NCI-H2227 treated with DMSO at 0.1 percent for 48 hours (cell line): ENCODE results near the gene NPB.

Source experiments
- DNase-seq: peaks from one replicate; lab custom pipeline; 2025; lab: John Stamatoyannopoulos, UW

The NPB gene

GRCh38 chr17:81902023-81902652, at the start of gene NPB:
Gene NPB (plus strand): TSS chr17:81902238. CDS start chr17:81902278, 40 bp downstream.
- no peak for DNase-seq

- DNase-seq, result no peak
Measured at GRCh38 chr17:81854974-81855774, 46.9 kb upstream of the NPB start.

- no peak for DNase-seq
Measured at GRCh38 chr17:81858170-81858966, 43.7 kb upstream of the NPB start.

DNA sequence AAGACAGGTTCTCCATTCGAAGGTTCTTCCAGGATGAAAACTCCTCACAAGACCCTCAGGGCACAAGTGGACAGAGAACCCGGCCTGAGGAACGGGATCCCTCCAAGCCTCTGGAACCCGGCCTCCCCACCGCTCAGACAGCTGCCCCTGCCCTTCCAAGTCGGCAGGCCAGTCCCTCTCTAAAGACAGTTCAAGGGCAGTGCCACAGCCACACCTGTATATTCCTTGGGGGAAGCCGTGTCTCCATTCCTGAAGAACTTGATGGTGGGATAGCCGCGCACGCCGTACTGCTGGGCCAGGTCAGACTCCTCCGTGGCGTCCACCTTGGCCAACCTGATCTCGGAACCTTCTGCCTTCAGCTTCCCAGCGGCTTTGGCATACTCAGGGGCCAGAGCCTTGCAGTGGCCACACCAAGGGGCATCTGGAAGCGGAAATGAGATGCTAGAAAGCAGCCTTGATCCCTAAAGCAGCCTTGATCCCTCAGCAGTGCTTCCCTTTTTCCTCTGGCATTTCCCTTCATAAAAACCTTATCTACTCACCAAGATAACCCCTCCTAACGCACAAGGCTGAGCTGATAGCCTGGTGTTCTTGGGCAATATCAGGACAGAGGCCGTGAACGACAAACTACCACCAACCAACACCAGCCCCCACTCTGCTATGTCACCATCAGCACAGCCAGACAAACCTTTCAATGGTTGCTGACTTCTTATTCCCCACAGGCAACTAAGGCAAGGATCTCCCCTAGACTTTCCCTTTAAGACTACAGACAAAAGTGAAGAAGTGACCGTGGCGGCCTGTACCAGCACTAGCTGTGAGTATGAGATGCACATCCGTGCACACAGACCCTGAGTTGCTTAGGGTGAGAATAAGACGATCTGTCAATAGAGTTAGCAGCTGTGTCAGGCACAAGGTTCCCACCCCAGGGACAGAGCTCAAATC, 42.8 kb upstream of the NPB start:
- no peak for DNase-seq

DNA sequence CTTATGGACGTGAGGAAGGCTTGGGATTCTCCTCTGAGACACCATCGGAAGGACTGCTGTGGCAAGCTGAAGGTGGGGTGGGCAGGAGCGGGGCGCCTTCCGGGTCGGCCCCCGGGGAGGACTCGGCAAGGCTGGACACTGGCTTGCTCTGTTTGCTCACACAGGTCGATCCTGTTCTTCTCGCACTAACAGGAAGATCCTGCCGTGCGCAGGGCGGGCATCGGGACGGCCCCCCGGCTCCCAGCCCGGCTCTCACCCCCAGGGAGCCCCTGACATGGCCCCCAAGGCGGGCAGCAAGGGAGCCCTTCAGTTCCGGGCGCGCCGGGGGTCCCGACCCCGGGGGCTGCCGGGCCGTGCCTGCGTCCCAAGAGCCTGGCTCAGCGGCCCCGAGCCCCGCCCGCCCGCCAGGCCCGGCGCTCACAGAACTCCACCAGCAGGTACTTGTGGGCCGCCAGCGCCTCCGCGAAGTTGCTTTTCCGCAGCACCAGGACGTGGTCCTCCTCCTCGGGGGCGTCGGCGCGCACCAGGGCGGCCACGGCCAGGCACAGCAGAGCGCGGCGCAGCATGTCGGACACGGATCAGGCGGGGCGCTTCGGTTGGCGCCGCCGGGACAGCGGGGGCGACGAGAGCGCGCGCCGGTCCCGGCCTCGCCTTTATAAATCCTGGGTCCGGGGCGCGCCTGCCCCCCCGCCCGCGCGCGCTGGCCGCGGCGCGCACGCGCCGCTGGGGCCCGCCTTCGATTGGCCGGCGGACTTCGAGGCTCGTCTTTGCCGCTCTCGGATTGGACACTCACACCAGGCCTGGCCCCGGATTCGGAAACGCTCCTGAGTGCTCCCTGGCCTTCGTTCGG, 41.9 kb upstream of the NPB start, which contains the start of gene P4HB:
TSS of gene P4HB (minus strand) at position 630 of the 850 bp plus-strand sequence. CDS start at position 566, 64 bp downstream.
- no peak for DNase-seq

DNA sequence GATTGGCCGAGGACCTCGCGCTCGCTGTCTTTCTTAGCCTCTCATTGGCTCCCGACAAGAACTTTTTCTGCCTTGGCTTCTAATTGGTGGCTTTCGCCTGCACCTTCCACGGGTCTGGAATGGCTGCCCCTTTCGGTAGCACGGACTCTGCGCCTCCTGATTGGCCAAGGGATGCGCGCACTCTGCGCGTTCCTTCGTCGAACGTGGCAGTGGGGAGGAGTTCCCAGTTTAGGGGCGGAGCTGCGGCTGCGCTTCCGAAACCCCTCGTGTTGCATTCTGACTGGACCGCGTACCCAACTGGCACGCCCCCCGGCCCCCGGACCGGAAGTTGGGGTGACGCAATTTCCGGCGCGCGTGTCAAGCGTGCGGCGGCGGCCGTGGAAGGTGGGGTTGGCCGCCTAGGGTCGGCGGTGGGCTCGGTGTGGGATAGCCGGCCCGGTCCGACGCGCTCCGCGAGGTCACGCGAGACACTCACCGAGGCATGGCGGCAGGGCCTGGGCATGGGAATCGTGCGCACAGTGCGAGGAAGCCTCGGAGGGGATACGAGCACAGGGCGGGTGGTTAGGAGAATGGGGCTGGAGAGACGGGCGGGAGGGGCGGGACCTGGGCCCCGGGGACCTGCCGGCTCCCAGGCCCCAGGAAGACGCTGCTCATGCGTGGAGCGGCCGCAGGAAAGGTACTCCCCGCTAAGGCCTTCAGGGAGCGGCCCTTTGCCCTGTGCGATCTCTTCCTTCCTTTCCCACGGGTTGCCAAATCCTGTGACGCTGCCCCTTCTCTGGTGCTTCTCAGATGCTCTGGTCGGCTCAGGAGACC, 41.1 kb upstream of the NPB start:
- DNase-seq, result peak; percentile 99

DNA sequence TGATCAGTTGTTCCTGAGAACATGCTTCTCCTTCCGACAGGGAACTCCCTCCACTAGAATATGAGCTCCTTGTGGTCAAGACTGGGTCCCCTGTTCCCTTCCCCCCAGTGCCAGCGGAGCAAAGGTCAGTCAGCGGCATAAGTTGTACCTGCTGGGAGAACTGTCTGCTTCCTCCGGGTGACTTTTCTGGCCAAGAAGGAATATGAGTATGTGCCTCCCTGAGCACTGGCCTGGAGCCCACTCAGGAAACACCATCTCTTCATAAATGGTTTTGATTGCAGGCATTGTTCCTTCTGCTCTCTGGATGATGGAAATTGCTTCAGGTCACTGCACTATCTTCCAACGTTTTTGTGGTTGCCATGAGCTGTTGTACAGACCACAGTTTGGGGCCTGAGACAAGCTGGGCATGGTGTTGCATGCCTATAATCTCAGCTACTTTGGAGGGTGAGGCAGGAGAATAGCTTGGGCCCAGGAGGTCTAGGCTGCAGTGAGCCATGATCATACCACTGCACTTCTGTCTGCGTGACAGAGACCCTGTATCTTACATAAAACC, 38.8 kb upstream of the NPB start:
- DNase-seq, result peak; percentile 45

DNA sequence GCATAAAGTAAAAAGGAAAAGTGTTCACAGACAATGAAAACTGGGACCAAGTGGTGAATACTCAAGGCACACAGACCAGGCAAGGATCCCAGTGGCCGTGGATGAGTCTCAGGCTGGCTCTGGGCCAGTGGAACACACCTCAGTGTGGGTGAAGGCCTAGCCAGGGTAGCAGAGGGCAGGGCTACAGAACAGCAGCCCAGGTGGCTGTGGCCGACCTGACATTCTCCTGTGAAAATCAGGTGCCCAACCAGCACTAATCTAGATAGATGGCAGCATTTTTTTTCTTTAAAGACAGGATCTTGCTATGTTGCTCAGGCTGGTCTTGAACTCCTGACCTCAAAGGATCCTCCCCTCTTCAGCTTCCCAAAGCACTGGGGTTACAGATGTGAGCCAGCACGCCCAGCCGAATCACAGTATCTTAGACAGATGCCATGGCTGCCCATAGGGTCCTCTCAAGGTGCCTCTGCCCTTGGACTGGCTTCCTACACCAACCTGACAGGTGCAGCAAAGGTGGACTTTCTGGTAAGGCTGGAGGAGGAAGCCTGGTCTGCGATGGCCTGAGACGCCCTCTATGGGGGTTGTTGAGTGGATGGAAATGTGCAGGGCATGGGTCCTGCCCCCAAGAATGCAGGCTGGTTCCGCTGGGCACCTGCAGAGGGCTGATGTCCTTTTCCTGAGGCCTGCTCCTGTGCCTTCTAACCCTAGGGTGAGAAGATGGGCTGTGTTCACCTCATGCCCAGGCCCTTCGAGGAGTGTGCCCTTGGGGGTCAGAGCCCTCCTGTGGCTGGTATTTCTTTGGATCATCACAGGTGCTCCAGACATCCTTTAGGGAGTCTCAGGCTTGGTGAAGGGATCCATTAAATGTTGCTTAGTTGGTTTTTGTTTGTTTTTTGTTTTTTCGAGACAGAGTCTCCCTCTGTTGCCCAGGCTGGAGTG, 37.9 kb upstream of the NPB start:
- DNase-seq, result no peak

DNA sequence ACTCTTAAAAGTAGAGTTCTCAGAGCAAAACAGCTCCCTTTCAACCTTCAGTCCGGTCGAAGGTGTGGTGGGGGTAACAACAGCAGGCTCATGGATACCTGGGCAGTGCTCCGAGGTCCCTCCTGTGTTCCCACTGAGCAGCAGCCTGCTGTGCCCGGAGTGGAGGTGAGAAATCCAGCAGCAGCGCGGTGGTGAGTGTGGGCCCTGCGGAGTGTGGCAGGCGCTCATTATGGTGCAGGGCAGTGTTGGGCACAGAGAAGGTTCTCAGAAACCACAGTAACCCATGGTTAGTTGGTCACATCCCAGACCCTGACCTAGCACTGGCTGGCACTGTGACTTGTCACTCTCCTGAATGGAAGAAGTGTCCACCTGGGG, 36.7 kb upstream of the NPB start:
- no peak for DNase-seq

DNA sequence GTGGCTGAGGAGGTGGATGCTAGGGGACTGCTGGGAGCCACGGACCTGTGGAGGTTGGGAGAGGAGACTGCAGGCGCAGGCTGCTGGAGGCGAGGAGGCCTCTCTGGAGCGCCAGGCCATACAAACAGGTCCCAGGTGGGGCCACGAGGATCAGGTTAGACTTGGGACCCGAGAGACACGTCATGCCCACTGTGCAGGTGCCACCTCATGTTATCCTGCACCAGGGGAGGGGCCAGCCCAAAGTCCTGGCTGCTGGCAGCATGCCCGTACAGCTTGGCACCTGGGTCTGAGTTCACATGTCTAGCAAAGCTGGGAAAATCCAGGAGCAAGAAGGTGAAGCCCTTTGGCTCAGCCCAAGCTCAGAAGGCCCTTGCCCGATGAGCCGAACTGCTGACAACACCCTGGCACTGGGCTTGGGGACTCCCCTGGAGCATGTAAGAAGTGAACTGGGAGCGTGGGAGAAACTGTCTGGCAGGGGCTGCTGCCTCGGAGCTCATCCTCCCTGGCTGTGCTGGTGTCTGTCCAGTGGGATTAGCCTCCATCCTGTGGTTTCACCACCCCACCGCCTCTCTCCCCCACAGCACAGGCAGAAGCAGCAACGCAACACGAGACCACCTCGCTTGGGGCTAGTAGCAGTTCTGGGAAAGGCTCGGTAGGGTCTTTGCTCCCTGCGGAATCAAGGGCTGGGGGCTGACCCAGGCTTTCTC, 36.2 kb upstream of the NPB start:
- DNase-seq, result no peak

DNA sequence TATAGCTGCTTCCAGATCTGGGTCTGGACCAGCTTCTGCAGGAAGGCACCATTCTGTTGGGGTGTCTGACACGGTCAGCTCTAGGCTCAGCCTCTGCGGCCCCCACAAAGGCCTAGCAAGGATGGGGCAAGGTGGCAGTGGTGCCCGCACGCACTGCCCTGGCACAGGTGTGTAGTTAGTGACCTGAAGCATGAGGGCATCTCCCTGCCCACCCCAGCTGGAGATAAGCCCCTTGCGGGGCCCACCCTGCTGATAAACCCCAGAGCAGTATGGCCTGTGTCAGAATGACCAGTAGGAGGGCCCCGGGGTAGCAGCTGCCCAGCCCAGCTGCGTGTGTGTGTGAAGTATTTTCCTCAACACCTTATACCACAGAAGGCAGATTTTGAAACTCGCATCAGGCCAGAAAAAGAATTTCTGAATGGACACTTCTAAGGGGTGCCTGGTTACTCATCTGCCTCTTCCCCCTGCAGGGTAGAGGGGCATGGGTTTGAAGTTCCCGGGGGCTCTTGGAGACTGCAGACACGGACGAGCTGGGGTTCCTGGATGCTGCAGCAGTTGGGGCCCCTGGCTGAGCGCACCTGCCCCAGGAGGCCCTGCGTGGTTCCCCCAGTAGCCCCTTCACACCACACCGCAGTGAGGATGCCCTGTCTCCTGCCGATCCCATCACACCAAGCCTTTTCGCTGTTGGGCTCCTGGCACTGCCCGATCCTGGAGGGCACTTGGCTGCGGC, 35.4 kb upstream of the NPB start:
- no peak for DNase-seq

- DNase-seq, result no peak
Measured at GRCh38 chr17:81867170-81867990, 34.7 kb upstream of the NPB start.

GRCh38 chr17:81867991-81868673, 33.9 kb upstream of the NPB start:
- DNase-seq, result no peak

DNA sequence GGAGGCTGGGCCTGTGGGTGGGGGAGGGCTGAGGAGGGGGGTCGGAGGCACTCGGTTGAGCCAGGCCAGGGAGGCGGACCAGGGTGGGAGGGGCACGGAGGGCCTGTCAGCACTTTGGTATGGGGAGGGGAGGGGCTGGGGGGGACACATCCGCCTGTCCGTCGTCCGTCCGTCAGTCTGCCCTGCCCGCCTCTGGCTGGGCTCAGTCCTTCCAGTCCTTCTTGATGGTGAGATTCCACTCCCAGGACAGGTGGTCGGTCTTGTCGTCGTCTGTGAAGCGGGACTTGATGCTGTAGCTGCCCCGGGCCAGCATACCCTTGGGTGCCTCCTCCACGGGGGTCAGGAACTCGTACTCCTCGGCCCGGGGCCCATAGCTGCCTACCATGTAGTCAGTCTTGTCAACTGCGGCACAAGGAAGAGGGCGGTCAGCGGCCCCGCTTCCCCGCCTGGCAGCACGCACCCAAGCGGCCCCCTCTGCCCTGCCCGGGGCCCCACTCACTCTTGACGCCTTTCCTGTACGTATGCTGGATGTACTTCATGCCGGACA, 33.3 kb upstream of the NPB start:
- DNase-seq, result no peak
